Keratinocyte (primary cell): ENCODE results near the gene SLC51B.

Experiments used
- CTCF ChIP-seq, 3 experiments: IDR thresholded peaks in 1 of 3; conservative IDR thresholded peaks in 1 of 3; optimal IDR thresholded peaks in 1 of 3; 2 replicates in 2 of 3; 3 replicates in 1 of 3; pipeline versions ENCODE3 to v1.5.1; 2011; ENCODE audit warnings: low read length in 3 of 3, mild to moderate bottlenecking in 3 of 3, moderate library complexity in 2 of 3, control low read depth in 1 of 3, inconsistent platforms in 1 of 3; ENCODE audit not compliant: insufficient read depth in 2 of 3; ENCODE audit errors: extremely low read depth in 1 of 3
- EZH2 ChIP-seq: IDR thresholded peaks from one replicate; pipeline ENCODE4 v1.6.1; 2012; ENCODE audit warnings: inconsistent platforms, mild to moderate bottlenecking, low read length, moderate library complexity

- TF ChIP-seq CTCF (optimal IDR thresholded peaks at IDR 0.05 in 1 of 3, IDR thresholded peaks at IDR 0.05 in 1 of 3, conservative IDR thresholded peaks at IDR 0.05 in 1 of 3; ENCODE audit: extremely low read depth in 1 of 3, insufficient read depth in 2 of 3, low read length in 3 of 3): no peak
- TF ChIP-seq EZH2: no peak
Observed at GRCh38 chr15:65055201-65055870, 10.1 kb downstream of the SLC51B start.
